Heart right ventricle (tissue), 16 donors: ENCODE results near the gene KXD1. TPM values are rescaled to one million over a fixed set of nuclear protein-coding genes. Genes with fewer than 3 reads are reported as not detected.

Experiments
- ATAC-seq, 8 donors: fragments of 200-7000 bp; cut with Tn5 transposase; one replicate each; pipeline ENCODE4 v1.9.1; 2020; ENCODE audit warnings: mild to moderate bottlenecking in 8 of 8, moderate library complexity in 8 of 8, moderate number of reproducible peaks in 1 of 8
- DNase-seq, 2 donors: peaks; one replicate each; pipeline ENCODE4 v3.0.0-alpha.2; 2020
- H3K27ac ChIP-seq, 10 donors: fragments of 200-600 bp; sonication (generic) in 2 of 10; one replicate each; pipeline versions ENCODE4 v1.5.0 to v1.8.0; 2020 to 2022; ENCODE audit warnings: mild to moderate bottlenecking in 3 of 10
- H3K27me3 ChIP-seq, 7 donors: fragments of 200-600 bp; one replicate each; pipeline ENCODE4 v1.8.0; 2021 to 2022; ENCODE audit warnings: mild to moderate bottlenecking in 2 of 7
- H3K36me3 ChIP-seq, 9 donors: fragments of 200-600 bp; sonication (generic) in 1 of 9; one replicate each; pipeline versions ENCODE4 v1.5.0 to v1.8.0; 2020 to 2022; ENCODE audit warnings: mild to moderate bottlenecking in 2 of 9
- H3K4me1 ChIP-seq, 9 donors: fragments of 200-600 bp; sonication (generic) in 1 of 9; one replicate each; pipeline versions ENCODE4 v1.5.0 to v1.8.0; 2020 to 2022; ENCODE audit warnings: mild to moderate bottlenecking in 4 of 9
- H3K4me3 ChIP-seq, 10 donors: fragments of 200-600 bp; sonication (generic) in 2 of 10; one replicate each; pipeline versions ENCODE4 v1.5.0 to v1.8.0; 2020 to 2022; ENCODE audit warnings: mild to moderate bottlenecking in 7 of 10, moderate library complexity in 2 of 10
- H3K9me3 ChIP-seq, 11 donors: fragments of 200-600 bp in 10 of 11; sonication (generic) in 2 of 11; one replicate each; pipeline versions ENCODE4 v1.5.0 to v1.8.0; 2013 to 2022; ENCODE audit warnings: mild to moderate bottlenecking in 2 of 11, control low read depth in 1 of 11, moderate library complexity in 1 of 11
- WGBS, 2 donors: extraction: QIAGEN DNeasy Blood & Tissue Kit; methylation state at CpG; one replicate each; pipeline ENCODE4 v1.1.7; 2013; ENCODE audit warnings: inconsistent platforms in 1 of 2; 5-methylcytosine and 5-hydroxymethylcytosine counted together
- intact Hi-C, 10 donors: fragments of 100-400 bp; cut with DNase I; formaldehyde crosslinking; loops; one replicate each; pipeline versions ENCODE4 v1.11.1 to v1.14.2; 2022
- polyA plus RNA-seq, 2 donors: library from polyadenylated mRNA; stranded (reverse); fragments of 200-250 nt; gene quantifications; one replicate each; pipeline ENCODE4 v1.2.3, GENCODE V29; 2013
- total RNA-seq, 10 donors: library from RNA; stranded (reverse); fragmentation: NEBNext Ultra II Directional in 3 of 10; extraction: Animal tissue kit (Norgen Biotek cat#: 25700) in 3 of 10; gene quantifications; one replicate each; pipeline versions ENCODE4 v1.2.1 to v1.2.4, GENCODE V29; 2021 to 2023
- TF ChIP-seq, protein P1 (sequence below), 9 donors: fragments of 200-600 bp; sonication (generic) in 2 of 9; IDR thresholded peaks; one replicate each; pipeline versions ENCODE4 v1.5.0 to v1.8.0; 2021 to 2022; ENCODE audit warnings: antibody characterized with exemption in 9 of 9, mild to moderate bottlenecking in 5 of 9, moderate library complexity in 1 of 9
- donor health status: Arrhythmogenic right ventricular cardiomyopathy.
- donor health status: ischemic (EF 13 %, LVEDD 7.1; RV severe dilation, severe dysfunction).
- donor health status: healthy with polysubstance abuse.
- donor health status: DM: no; HTN: yes; CAD: no.
- donor health status: DM: no; HTN: no; CAD: no.
- donor health status: ischemic (EF 25% LVEDD 6.9; RV normal size, moderate dysfunction).
- donor health status: ischemic (EF 25% LVEDD 5.7; RV mildly dilated, moderate dysfunction).
- donor health status: healthy.
- donor health status: DM: yes; HTN: yes; CAD: no.
- donor health status: Ischemic cardiomyopathy.
- donor health status: ischemic (EF 35%, LVEDD 5.7; RV mildly dilated, moderate dysfunction).
- donor health status: nonischemic (EF 11% LVEDD 7.7; RV severe dilation, severe dysfunction).
- donor health status: DM: yes; HTN: yes; CAD: no.
- donor health status: PGD.
- donor health status: ischemic (EF 29% LVEDD 5.4; RV normal size, mild dysfunction).
- donor health status: nonischemic (EF 23%, LVEDD 6.1; RV moderate dilation, normal function).

Gene KXD1
- total and polyA plus RNA-seq, 12 donors, result 35.6 to 88.6 (median 45.6) TPM

DNA sequence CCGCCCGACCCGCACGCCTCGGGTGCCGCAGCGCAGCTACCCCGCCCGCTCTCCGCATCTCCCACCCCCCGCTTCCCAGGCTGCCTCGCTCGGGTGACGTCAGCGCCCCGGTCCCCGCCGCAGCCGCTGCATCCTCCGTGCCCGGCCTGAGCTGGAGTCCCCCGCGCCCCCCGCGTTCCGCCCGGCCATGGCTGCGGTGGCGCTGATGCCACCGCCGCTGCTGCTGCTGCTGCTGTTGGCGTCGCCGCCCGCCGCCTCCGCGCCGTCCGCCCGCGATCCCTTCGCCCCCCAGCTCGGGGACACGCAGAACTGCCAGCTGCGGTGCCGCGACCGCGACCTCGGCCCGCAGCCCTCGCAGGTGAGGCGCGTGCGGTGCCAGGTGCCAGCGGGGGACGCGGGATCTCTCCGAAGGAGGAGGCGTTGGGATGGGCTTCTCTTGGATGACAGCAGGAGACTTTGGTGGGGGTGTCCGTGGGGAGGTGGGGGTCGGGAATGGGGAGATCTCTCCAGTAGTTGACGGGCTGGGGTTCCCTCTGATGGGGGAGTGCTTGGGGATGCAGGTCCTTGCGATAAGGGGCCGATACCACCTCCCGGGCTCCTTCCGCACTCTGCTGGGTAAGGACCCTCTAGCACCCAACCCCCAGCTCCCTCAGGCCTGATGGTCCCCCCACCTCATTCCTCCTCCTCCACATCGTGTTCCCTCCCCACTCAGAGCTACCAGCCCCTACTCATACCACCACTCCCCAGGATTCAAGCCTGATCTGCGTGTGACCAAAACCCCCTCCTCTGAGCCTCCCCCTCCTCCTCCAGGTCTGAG lies 55.3 kb downstream of the KXD1 start, which contains the start of gene TMEM59L:
Gene TMEM59L (plus strand): TSS at position 99 of the 817 bp plus-strand sequence. CDS start 89 bp downstream, at position 188.
- H3K27me3 ChIP-seq, result peaks cover 26 to 99% (median 91%) of the 10 kb centered on the region in 7 donors
- H3K36me3 ChIP-seq, result no peaks in the 10 kb centered on the region
- intact Hi-C loops, result no loop called here
- TF ChIP-seq, protein P1, sequence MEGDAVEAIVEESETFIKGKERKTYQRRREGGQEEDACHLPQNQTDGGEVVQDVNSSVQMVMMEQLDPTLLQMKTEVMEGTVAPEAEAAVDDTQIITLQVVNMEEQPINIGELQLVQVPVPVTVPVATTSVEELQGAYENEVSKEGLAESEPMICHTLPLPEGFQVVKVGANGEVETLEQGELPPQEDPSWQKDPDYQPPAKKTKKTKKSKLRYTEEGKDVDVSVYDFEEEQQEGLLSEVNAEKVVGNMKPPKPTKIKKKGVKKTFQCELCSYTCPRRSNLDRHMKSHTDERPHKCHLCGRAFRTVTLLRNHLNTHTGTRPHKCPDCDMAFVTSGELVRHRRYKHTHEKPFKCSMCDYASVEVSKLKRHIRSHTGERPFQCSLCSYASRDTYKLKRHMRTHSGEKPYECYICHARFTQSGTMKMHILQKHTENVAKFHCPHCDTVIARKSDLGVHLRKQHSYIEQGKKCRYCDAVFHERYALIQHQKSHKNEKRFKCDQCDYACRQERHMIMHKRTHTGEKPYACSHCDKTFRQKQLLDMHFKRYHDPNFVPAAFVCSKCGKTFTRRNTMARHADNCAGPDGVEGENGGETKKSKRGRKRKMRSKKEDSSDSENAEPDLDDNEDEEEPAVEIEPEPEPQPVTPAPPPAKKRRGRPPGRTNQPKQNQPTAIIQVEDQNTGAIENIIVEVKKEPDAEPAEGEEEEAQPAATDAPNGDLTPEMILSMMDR (IDR thresholded peaks at IDR 0.05), result no peak
- DNase-seq (no peak), ATAC-seq (peak in 2 of 8 donors; percentile 38 to 52)
- 1 to 2% methylated on average over 68 to 70 of the region's 70 CpGs for WGBS, 2 donors
- H3K27ac ChIP-seq, result no peak within 1 kb of the TSS
- H3K4me1 ChIP-seq, result peaks cover 16 to 37% (median 28%) of the 10 kb centered on the region in 9 donors
- peak within 1 kb of the TSS; percentile 30 to 55 (median 48) for H3K4me3 ChIP-seq
- no peaks in the 10 kb centered on the region for H3K9me3 ChIP-seq

GRCh38 chr19:18613589-18614234 lies 56.0 kb downstream of the KXD1 start:
- H3K4me3 ChIP-seq, result no peak overlapping the region
- ATAC-seq, result peak in 1 of 8 donors; percentile 10
- H3K27me3 ChIP-seq, result peaks cover 26 to 95% (median 86%) of the 10 kb centered on the region in 7 donors
- no peak overlapping the region for H3K27ac ChIP-seq
- TF ChIP-seq, protein P1 (IDR thresholded peaks at IDR 0.05), result no peak
- no peaks in the 10 kb centered on the region for H3K36me3 ChIP-seq
- 27 to 36% methylated on average over 21 to 23 of the region's 23 CpGs for WGBS, 2 donors
- intact Hi-C loops, result no loop called here
- no peak for DNase-seq
- H3K4me1 ChIP-seq, result peaks cover 16 to 35% (median 25%) of the 10 kb centered on the region in 9 donors
- H3K9me3 ChIP-seq, result no peaks in the 10 kb centered on the region

DNA sequence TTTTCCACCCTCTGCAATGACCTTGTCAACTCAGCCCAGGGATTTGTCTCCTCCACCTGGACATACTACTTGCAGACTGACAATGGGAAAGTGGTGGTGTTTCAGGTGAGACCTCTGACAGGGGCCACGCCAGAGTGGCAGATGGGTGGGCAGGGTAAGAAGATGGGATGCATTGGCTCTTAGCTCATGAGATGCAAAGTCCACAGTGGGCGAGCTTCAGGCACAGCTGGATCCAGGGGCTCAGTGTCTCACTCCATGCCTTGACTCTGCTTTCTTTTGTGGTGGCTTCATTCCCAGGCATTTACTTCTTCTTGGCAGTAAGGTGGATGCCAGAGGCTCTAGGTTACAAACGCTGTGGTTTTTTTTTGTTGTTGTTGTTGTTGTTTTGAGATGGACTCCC lies 58.4 kb downstream of the KXD1 start:
- intact Hi-C loops, result no loop called here
- ATAC-seq, result no peak

DNA sequence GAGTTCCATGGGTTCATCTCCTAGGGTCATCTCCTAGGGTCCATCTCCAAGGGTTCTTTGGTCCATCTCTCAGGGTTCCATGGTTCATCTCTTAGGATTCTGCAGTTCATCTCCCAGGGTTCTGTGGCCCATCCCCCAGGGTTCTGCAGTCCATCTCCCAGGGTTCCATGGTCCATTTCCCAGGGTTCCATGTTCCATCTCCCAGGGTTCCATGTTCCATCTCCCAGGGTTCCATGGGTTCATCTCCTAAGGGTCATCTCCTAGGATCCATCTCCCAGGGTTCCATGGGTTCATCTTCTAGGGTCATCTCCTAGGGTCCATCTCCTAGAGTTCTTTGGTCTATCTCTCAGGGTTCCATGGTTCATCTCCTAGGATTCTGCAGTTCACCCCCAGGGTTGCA lies 59.9 kb downstream of the KXD1 start:
- intact Hi-C loops, result no loop called here
- peaks cover 9 to 58% (median 52%) of the 10 kb centered on the region in 7 donors for H3K27me3 ChIP-seq
- H3K27ac ChIP-seq, result no peak overlapping the region
- TF ChIP-seq, protein P1 (IDR thresholded peaks at IDR 0.05), result no peak
- H3K4me1 ChIP-seq, result peaks cover 0 to 12% (median 3%) of the 10 kb centered on the region in 9 donors
- H3K36me3 ChIP-seq, result no peaks in the 10 kb centered on the region
- no peak for DNase-seq
- ATAC-seq, result no peak
- H3K9me3 ChIP-seq, result no peaks in the 10 kb centered on the region
- no peak overlapping the region for H3K4me3 ChIP-seq

More for the DNA sequence above, 58.4 kb downstream of the KXD1 start:
- H3K36me3 ChIP-seq, result no peaks in the 10 kb centered on the region
- TF ChIP-seq, protein P1 (IDR thresholded peaks at IDR 0.05), result no peak
- H3K4me3 ChIP-seq, result no peak overlapping the region
- WGBS, 2 donors, result 91 to 95% methylated on average over 3 of the region's 3 CpGs
- H3K27ac ChIP-seq, result no peak overlapping the region
- peaks cover 13 to 28% (median 18%) of the 10 kb centered on the region in 9 donors for H3K4me1 ChIP-seq
- DNase-seq, result no peak
- H3K9me3 ChIP-seq, result no peaks in the 10 kb centered on the region
- peaks cover 20 to 73% (median 67%) of the 10 kb centered on the region in 7 donors for H3K27me3 ChIP-seq
